Trophoblast cell (in vitro differentiated cells and primary cell): ENCODE data around the gene NR5A2.

Source experiments
- DNase-seq, 2 donors: peaks; one replicate each; pipeline ENCODE4 v3.0.0-alpha.2; 2016
- H2AFZ ChIP-seq: 2 replicates; pipeline ENCODE4 v1.6.1; 2013; ENCODE audit warnings: low read length, moderate library complexity, mild to moderate bottlenecking; ENCODE audit not compliant: insufficient read depth, poor library complexity
- H2AK5ac ChIP-seq: 2 replicates; pipeline ENCODE4 v1.6.1; 2013; ENCODE audit warnings: mild to moderate bottlenecking, low read length
- H2BK120ac ChIP-seq: 2 replicates; pipeline ENCODE4 v1.6.1; 2013; ENCODE audit warnings: low read length, mild to moderate bottlenecking, moderate library complexity; ENCODE audit not compliant: insufficient read depth, poor library complexity
- H2BK12ac ChIP-seq: 2 replicates; pipeline ENCODE4 v1.6.1; 2013; ENCODE audit warnings: mild to moderate bottlenecking, low read length, moderate library complexity
- H2BK5ac ChIP-seq: 2 replicates; pipeline ENCODE4 v1.6.1; 2013; ENCODE audit warnings: low read length, low read depth, moderate library complexity, mild to moderate bottlenecking; ENCODE audit not compliant: poor library complexity
- H3K14ac ChIP-seq: 2 replicates; pipeline ENCODE4 v1.6.1; 2013; ENCODE audit warnings: mild to moderate bottlenecking, low read length
- H3K18ac ChIP-seq: 2 replicates; pipeline ENCODE4 v1.6.1; 2013; ENCODE audit warnings: mild to moderate bottlenecking, low read length
- H3K23ac ChIP-seq: 2 replicates; pipeline ENCODE4 v1.6.1; 2013; ENCODE audit warnings: low read length
- H3K27ac ChIP-seq: 2 replicates; pipeline ENCODE4 v1.5.1; 2013; ENCODE audit warnings: low read depth, mild to moderate bottlenecking, inconsistent platforms, low read length, moderate library complexity
- H3K27me3 ChIP-seq: 2 replicates; pipeline ENCODE4 v1.6.1; 2013; ENCODE audit warnings: inconsistent platforms, mild to moderate bottlenecking, low read length, moderate library complexity; ENCODE audit not compliant: insufficient read depth
- H3K36me3 ChIP-seq, 2 experiments: 1 replicate in 1 of 2; 2 replicates in 1 of 2; pipeline ENCODE4 v1.6.1; 2013; ENCODE audit warnings: low read length in 2 of 2, mild to moderate bottlenecking in 2 of 2, moderate library complexity in 1 of 2; ENCODE audit not compliant: insufficient read depth in 2 of 2, control insufficient read depth in 1 of 2
- H3K4ac ChIP-seq: 2 replicates; pipeline ENCODE4 v1.6.1; 2013; ENCODE audit warnings: low read depth, mild to moderate bottlenecking, low read length, moderate library complexity
- H3K4me1 ChIP-seq, 2 experiments: 1 replicate in 1 of 2; 2 replicates in 1 of 2; pipeline ENCODE4 v1.6.1; 2013; ENCODE audit warnings: low read length in 2 of 2, mild to moderate bottlenecking in 2 of 2, moderate library complexity in 1 of 2; ENCODE audit not compliant: insufficient read depth in 2 of 2, control insufficient read depth in 1 of 2
- H3K4me2 ChIP-seq: 2 replicates; pipeline ENCODE4 v1.6.1; 2013; ENCODE audit warnings: inconsistent platforms, mild to moderate bottlenecking, low read length, moderate library complexity
- H3K4me3 ChIP-seq: 2 replicates; pipeline ENCODE4 v1.5.1; 2013; ENCODE audit warnings: mild to moderate bottlenecking, low read depth, low read length, inconsistent platforms
- H3K79me1 ChIP-seq: one replicate; pipeline ENCODE4 v1.6.1; 2013; ENCODE audit warnings: low read length
- H3K79me2 ChIP-seq: 2 replicates; pipeline ENCODE4 v1.6.1; 2013; ENCODE audit warnings: low read length, mild to moderate bottlenecking; ENCODE audit not compliant: control insufficient read depth, insufficient read depth, poor library complexity
- H3K9ac ChIP-seq: 2 replicates; pipeline ENCODE4 v1.6.1; 2013; ENCODE audit warnings: mild to moderate bottlenecking, low read length
- H3K9me3 ChIP-seq: 2 replicates; pipeline ENCODE4 v1.6.1; 2013; ENCODE audit warnings: low read depth, mild to moderate bottlenecking, control low read depth, inconsistent platforms, low read length; ENCODE audit not compliant: insufficient read depth
- H4K12ac ChIP-seq: 2 replicates; pipeline ENCODE4 v1.6.1; 2013; ENCODE audit warnings: low read depth, mild to moderate bottlenecking, low read length, moderate library complexity
- H4K8ac ChIP-seq: 2 replicates; pipeline ENCODE4 v1.6.1; 2013; ENCODE audit warnings: low read depth, mild to moderate bottlenecking, low read length, moderate library complexity
- H4K91ac ChIP-seq: one replicate; pipeline ENCODE4 v1.6.1; 2013; ENCODE audit warnings: low read depth, mild to moderate bottlenecking, low read length, moderate library complexity
- WGBS: extraction: QIAGEN DNeasy Blood & Tissue Kit; methylation state at CpG from one replicate; pipeline ENCODE4 v1.1.7; 2013; ENCODE audit warnings: missing lambda C conversion rate; ENCODE audit not compliant: insufficient read length, insufficient coverage; ENCODE audit errors: extremely low coverage; 5-methylcytosine and 5-hydroxymethylcytosine counted together

The NR5A2 gene

DNA sequence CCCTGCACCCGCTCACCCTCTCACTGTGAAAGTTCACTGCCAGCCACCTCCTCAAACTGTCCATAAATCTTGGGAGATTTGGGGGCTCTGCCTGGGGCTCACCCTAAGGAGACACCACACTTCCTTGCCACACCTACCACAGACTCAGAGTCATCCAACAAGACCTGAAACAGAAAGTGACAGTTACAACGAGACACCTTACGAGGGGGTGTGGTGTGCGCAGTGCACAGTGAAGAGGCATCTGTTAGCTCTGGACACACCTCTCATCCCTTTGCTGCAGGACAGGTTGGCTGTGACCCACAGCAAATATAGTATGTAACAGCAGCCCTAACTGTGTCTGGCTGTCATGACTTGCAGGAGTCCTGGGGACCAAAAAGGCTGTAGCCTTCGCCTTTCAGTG lies 190.2 kb downstream of the NR5A2 start:
- no peak overlapping the region for H2BK120ac ChIP-seq
- no peak overlapping the region for H4K12ac ChIP-seq
- H3K4me3 ChIP-seq, result no peak overlapping the region
- H2AFZ ChIP-seq, result no peak overlapping the region
- peaks cover 2% of the 10 kb centered on the region for H3K27me3 ChIP-seq
- H4K8ac ChIP-seq, result no peak overlapping the region
- H2BK5ac ChIP-seq, result no peak overlapping the region
- H2BK12ac ChIP-seq, result no peak overlapping the region
- H3K18ac ChIP-seq, result no peak overlapping the region
- H3K23ac ChIP-seq, result no peak overlapping the region
- H3K79me1 ChIP-seq, result no peaks in the 10 kb centered on the region
- no peak overlapping the region for H4K91ac ChIP-seq
- H3K9me3 ChIP-seq, result peaks cover 1% of the 10 kb centered on the region
- H2AK5ac ChIP-seq, result no peak overlapping the region
- H3K4me2 ChIP-seq, result no peak overlapping the region
- no peak overlapping the region for H3K4ac ChIP-seq
- no CpG with 5 or more reads among the region's 5 CpGs for WGBS
- no peaks in the 10 kb centered on the region for H3K36me3 ChIP-seq
- no peak overlapping the region for H3K27ac ChIP-seq
- no peak overlapping the region for H3K14ac ChIP-seq
- no peaks in the 10 kb centered on the region for H3K4me1 ChIP-seq
- DNase-seq, result no peak
- H3K79me2 ChIP-seq, result no peaks in the 10 kb centered on the region
- no peak overlapping the region for H3K9ac ChIP-seq

DNA sequence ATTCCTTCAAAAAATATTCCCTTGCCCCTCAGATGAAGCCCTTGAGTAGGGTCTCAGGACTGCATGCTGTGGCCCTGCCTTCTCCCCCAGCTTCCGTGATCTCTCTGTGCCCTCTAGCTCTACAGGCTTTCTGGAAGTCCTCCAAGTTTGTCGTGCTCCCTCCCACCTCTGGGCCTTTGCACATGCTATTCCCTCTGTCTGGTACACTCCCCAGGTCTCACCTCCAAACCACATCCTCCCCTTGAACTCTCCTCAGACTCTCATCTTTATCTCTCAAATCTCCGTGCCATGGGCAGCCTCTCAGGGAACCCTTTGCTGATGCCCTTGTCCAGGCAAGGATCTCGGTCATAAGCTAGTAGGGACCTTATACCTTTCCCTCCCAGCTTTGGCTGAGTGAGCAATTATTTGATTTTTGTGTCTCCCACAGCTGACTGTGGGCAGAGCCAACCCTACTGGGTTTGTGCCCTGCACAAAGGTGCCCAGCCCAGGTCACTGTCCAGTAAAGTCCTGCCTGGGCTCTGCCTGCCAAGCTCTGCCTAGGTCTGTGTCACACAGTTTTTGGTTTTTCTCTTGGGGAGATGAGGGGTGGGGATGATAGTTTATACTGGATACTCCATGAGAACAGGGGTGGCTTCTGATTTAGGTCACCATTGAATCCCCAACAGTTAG lies 194.2 kb downstream of the NR5A2 start:
- no CpG with 5 or more reads among the region's 4 CpGs for WGBS

GRCh38 chr1:200223207-200223606 lies 195.7 kb downstream of the NR5A2 start:
- Histone ChIP-seq H2BK120ac (no peak overlapping the region), H2BK12ac (no peak overlapping the region), H4K91ac (no peak overlapping the region), H4K12ac (no peak overlapping the region), H3K79me2 (no peaks in the 10 kb centered on the region), H4K8ac (no peak overlapping the region), H3K9me3 (no peaks in the 10 kb centered on the region), H3K4me1 (no peaks in the 10 kb centered on the region), H3K36me3 (no peaks in the 10 kb centered on the region), H3K4me3 (no peak overlapping the region), H2BK5ac (no peak overlapping the region), H2AFZ (no peak overlapping the region), H2AK5ac (no peak overlapping the region), H3K14ac (no peak overlapping the region), H3K79me1 (no peaks in the 10 kb centered on the region), H3K4me2 (no peak overlapping the region), H3K27ac (no peak overlapping the region), H3K18ac (no peak overlapping the region), H3K4ac (no peak overlapping the region), H3K27me3 (no peaks in the 10 kb centered on the region), H3K9ac (no peak overlapping the region), H3K23ac (no peak overlapping the region)
- WGBS, result no CpG with 5 or more reads among the region's 2 CpGs
- DNase-seq, result no peak

More for the DNA sequence above, 194.2 kb downstream of the NR5A2 start:
- Histone ChIP-seq H4K91ac (no peak overlapping the region), H2AFZ (no peak overlapping the region), H4K12ac (no peak overlapping the region), H3K9me3 (no peaks in the 10 kb centered on the region), H2BK5ac (no peak overlapping the region), H3K36me3 (no peaks in the 10 kb centered on the region), H3K4me3 (no peak overlapping the region), H3K4me1 (no peaks in the 10 kb centered on the region), H3K23ac (no peak overlapping the region), H2AK5ac (no peak overlapping the region), H3K9ac (no peak overlapping the region), H3K18ac (no peak overlapping the region), H3K4me2 (no peak overlapping the region), H3K27ac (no peak overlapping the region), H3K27me3 (peaks cover 2% of the 10 kb centered on the region), H3K79me1 (no peaks in the 10 kb centered on the region), H4K8ac (no peak overlapping the region), H3K79me2 (no peaks in the 10 kb centered on the region), H2BK120ac (no peak overlapping the region), H3K4ac (no peak overlapping the region), H3K14ac (no peak overlapping the region), H2BK12ac (no peak overlapping the region)
- no peak for DNase-seq

GRCh38 chr1:200223613-200224012 lies 196.1 kb downstream of the NR5A2 start:
- H3K36me3 ChIP-seq, result no peaks in the 10 kb centered on the region
- no peak overlapping the region for H2AK5ac ChIP-seq
- H3K23ac ChIP-seq, result no peak overlapping the region
- WGBS, result no CpG with 5 or more reads among the region's 4 CpGs
- H3K18ac ChIP-seq, result no peak overlapping the region
- no peaks in the 10 kb centered on the region for H3K79me2 ChIP-seq
- H3K4me2 ChIP-seq, result no peak overlapping the region
- H3K27ac ChIP-seq, result no peak overlapping the region
- H2AFZ ChIP-seq, result no peak overlapping the region
- H2BK5ac ChIP-seq, result no peak overlapping the region
- H3K4me3 ChIP-seq, result no peak overlapping the region
- H3K9me3 ChIP-seq, result no peaks in the 10 kb centered on the region
- no peaks in the 10 kb centered on the region for H3K4me1 ChIP-seq
- H3K9ac ChIP-seq, result no peak overlapping the region
- H2BK12ac ChIP-seq, result no peak overlapping the region
- H3K79me1 ChIP-seq, result no peaks in the 10 kb centered on the region
- H3K14ac ChIP-seq, result no peak overlapping the region
- no peak overlapping the region for H4K8ac ChIP-seq
- H4K91ac ChIP-seq, result no peak overlapping the region
- no peak overlapping the region for H3K4ac ChIP-seq
- no peak overlapping the region for H2BK120ac ChIP-seq
- no peak overlapping the region for H4K12ac ChIP-seq
- DNase-seq, result no peak
- H3K27me3 ChIP-seq, result no peaks in the 10 kb centered on the region
